Neural cell (in vitro differentiated cells): ENCODE results near the gene PLCB4.

ENCODE experiments used
- CTCF ChIP-seq: fragments of 450-650 bp; IDR thresholded peaks from 2 replicates; pipeline ENCODE4 v1.5.1; 2014; ENCODE audit warnings: antibody characterized with exemption, mild to moderate bottlenecking, moderate library complexity; ENCODE audit not compliant: poor library complexity, severe bottlenecking
- EP300 ChIP-seq: fragments of 450-650 bp; conservative IDR thresholded peaks from 2 replicates; pipeline ENCODE4 v1.6.1; 2014; ENCODE audit warnings: antibody characterized with exemption, mild to moderate bottlenecking, moderate library complexity; ENCODE audit not compliant: poor library complexity, severe bottlenecking
- EZH2 ChIP-seq: fragments of 200-600, 300-800 bp; shearing (Covaris generic), sonication (generic); IDR thresholded peaks from 2 replicates; pipeline ENCODE4 v1.6.1; 2014; ENCODE audit warnings: antibody characterized with exemption, low read length, borderline replicate concordance, mild to moderate bottlenecking; ENCODE audit not compliant: insufficient read depth, poor library complexity, severe bottlenecking
- MXI1 ChIP-seq: fragments of 450-650 bp; conservative IDR thresholded peaks from 2 replicates; pipeline ENCODE4 v1.6.1; 2014; ENCODE audit warnings: antibody characterized with exemption, mild to moderate bottlenecking; ENCODE audit not compliant: poor library complexity, severe bottlenecking
- POLR2AphosphoS5 ChIP-seq: IDR thresholded peaks from 2 replicates; pipeline ENCODE4 v1.6.1; 2012
- RAD21 ChIP-seq: fragments of 450-650 bp; conservative IDR thresholded peaks from 2 replicates; pipeline ENCODE4 v1.6.1; 2014; ENCODE audit warnings: antibody characterized with exemption, mild to moderate bottlenecking, moderate library complexity
- REST ChIP-seq: IDR thresholded peaks from 2 replicates; pipeline ENCODE4 v1.6.1; 2012; ENCODE audit warnings: borderline replicate concordance
- SMC3 ChIP-seq: fragments of 450-650 bp; conservative IDR thresholded peaks from 2 replicates; pipeline ENCODE4 v1.6.1; 2014; ENCODE audit warnings: antibody characterized with exemption, mild to moderate bottlenecking, moderate library complexity; ENCODE audit not compliant: poor library complexity
- TAF1 ChIP-seq: IDR thresholded peaks from 2 replicates; pipeline ENCODE4 v1.6.1; 2012; ENCODE audit warnings: low read depth

GRCh38 chr20:9498322-9498721, 429.4 kb downstream of the PLCB4 start:
- TF ChIP-seq CTCF (no peak), EP300 (no peak), TAF1 (no peak), SMC3 (no peak), POLR2AphosphoS5 (no peak), EZH2 (no peak), REST (no peak), RAD21 (no peak), MXI1 (no peak)
